ENCODE results near the gene HEMK1. TPM values are rescaled to one million over a fixed set of nuclear protein-coding genes. Genes with fewer than 3 reads are reported as not detected.
A peak's percentile ranks its signal among the peaks of the same experiment; 100 is the strongest.

Gene HEMK1, protein sequence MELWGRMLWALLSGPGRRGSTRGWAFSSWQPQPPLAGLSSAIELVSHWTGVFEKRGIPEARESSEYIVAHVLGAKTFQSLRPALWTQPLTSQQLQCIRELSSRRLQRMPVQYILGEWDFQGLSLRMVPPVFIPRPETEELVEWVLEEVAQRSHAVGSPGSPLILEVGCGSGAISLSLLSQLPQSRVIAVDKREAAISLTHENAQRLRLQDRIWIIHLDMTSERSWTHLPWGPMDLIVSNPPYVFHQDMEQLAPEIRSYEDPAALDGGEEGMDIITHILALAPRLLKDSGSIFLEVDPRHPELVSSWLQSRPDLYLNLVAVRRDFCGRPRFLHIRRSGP
- total RNA-seq, result 100 to 1,000 TPM in 1 of 2 experiments, 10 to 100 TPM in 1; 97.4 to 102 TPM

DNA sequence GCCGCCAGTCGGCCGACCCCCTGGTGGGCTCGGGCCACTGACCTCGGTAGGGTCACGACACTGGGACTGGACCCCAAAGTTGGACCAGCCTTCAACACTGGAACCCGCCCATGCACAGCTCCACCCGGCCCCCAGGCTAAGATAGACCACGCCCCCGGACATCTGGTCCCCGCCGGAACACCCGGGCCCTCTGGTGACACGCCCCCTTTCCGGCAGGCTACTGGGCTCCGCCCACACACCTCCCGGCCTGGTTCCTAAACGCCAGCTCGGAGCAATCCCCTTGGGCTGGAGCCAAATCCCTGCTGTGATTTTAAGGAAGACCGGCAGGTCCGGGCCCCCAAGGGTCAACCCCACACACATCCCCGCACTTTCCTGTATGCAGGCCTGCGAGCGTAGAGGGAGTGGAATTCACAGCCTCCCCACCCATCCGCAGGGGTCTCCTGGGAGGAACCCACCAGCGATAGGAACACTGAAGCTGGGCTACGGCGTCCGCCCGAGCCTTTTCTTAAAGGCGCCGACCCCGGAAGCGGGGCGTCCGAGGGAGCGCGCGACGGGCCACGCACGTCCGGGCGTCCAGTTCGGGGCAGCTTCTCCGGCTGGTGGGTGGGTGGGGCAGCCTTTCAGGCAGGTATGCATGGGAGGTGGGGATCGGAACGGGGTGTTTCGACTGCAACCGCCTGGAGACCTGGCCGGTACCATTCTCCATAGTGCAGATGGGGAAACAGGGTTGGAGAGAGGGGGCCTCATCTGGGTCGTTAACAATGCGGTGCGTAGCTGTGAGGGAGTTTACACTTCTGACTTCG lies at the start of gene HEMK1:
Gene HEMK1 (plus strand): TSS at position 576 of the 803 bp plus-strand sequence. CDS start 1,583 bp downstream, outside the sequence.
- H3K36me3 Mint-ChIP-seq, result peaks cover 42% of the 10 kb centered on the region
- DNase-seq, result peak; percentile 94
- H3K4me3 Mint-ChIP-seq, result peak within 1 kb of the TSS; percentile 96
- H3K9me3 Mint-ChIP-seq, result no peaks in the 10 kb centered on the region
- ATAC-seq (ENCODE audit: low read depth), result peak; percentile 27
- POLR2A ChIA-PET, result interaction anchor here (0.6 to 26.1 kb wide), 23 partner anchors 8 to 1105 kb away, joined by 3 to 3572 read pairs (median 7); partner anchors contain the start of genes CISH, CYB561D2, MANF and MAPKAPK3
- H3K27ac Mint-ChIP-seq, result peak within 1 kb of the TSS; percentile 99
- H3K4me1 Mint-ChIP-seq, result peaks cover 59% of the 10 kb centered on the region
- no peaks in the 10 kb centered on the region for H3K27me3 Mint-ChIP-seq

DNA sequence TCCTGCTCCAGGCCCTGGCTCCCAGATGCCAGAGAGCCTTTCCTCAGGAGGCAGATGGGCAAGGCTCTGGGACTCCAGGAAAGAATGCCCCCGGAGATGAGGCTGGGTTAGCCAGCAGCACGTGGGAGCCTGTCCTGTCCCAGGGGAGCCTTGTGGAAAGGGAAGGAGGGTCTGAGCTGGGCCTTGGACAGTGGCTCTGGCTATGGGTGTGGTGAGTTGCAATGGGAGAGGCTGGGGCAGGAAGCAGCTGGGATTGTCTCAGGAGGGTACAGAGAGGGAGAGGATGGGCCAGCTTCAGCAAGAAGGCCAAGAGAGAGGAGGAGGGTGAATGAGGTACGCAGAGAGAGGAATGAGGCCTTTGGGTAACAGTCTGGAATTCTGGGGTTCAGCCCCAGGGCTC lies 48.5 kb upstream of the HEMK1 start:
- ATAC-seq (ENCODE audit: low read depth) (no peak), DNase-seq (no peak)
- Mint-ChIP-seq H3K9me3 (no peaks in the 10 kb centered on the region), H3K27ac (peak overlapping the region; percentile 17), H3K4me3 (no peak overlapping the region), H3K4me1 (peaks cover 9% of the 10 kb centered on the region), H3K36me3 (no peaks in the 10 kb centered on the region), H3K27me3 (peaks cover 4% of the 10 kb centered on the region)
- POLR2A ChIA-PET, result no interaction called here

DNA sequence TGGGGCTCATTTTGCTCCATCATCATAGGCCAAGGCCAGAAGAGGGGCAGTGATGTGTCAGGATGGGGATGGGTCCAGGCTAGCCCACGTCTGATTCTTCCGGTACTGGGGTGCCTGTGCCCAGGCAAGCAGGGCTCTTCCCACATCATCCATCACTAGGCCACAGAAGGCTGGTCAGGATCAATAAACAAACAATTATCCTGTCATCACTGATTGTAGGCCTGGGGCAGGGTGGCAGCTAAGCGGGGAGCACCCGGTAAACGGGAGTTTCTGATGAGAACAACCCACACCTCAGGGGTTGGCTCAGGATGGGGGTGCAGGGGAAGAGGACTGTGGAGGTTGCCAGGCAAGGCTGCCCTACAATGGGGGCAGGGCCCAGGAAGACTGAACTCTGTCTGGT lies 47.8 kb upstream of the HEMK1 start:
- POLR2A ChIA-PET, result no interaction called here
- Mint-ChIP-seq H3K9me3 (no peaks in the 10 kb centered on the region), H3K27me3 (peaks cover 1% of the 10 kb centered on the region), H3K4me3 (no peak overlapping the region), H3K36me3 (no peaks in the 10 kb centered on the region), H3K4me1 (peaks cover 10% of the 10 kb centered on the region), H3K27ac (no peak overlapping the region)
- ATAC-seq (ENCODE audit: low read depth), result no peak
- DNase-seq, result no peak

DNA sequence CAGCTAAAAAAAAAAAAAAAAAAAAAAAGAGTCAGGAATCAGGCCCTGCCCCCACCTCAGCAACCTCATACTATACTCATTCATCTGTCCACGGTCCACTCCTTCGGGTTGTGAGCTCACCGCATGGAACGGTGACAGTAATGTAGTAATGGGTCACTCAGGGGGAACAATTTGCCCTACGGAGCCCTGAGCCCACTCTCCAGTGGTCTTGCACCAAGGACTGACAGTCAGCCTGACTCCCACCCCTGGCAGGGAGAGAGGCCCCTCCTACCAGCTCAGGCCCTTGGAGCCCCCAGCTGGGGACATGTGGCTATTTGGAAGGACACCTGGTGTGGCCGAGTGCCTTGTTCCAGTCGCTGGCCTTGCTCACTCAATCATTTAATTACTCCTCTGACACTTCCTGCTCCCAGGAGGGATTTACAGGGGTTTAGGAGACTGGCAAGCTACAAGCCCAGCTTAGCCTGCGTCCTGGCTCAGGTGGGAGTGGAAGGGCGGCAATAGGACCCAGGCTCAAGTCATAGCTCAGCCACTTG lies 46.0 kb upstream of the HEMK1 start:
- Mint-ChIP-seq H3K4me3 (no peak overlapping the region), H3K9me3 (no peaks in the 10 kb centered on the region), H3K27me3 (no peaks in the 10 kb centered on the region), H3K27ac (no peak overlapping the region), H3K36me3 (no peaks in the 10 kb centered on the region), H3K4me1 (peaks cover 10% of the 10 kb centered on the region)
- ATAC-seq (ENCODE audit: low read depth) (no peak), DNase-seq (no peak)
- POLR2A ChIA-PET, result no interaction called here

DNA sequence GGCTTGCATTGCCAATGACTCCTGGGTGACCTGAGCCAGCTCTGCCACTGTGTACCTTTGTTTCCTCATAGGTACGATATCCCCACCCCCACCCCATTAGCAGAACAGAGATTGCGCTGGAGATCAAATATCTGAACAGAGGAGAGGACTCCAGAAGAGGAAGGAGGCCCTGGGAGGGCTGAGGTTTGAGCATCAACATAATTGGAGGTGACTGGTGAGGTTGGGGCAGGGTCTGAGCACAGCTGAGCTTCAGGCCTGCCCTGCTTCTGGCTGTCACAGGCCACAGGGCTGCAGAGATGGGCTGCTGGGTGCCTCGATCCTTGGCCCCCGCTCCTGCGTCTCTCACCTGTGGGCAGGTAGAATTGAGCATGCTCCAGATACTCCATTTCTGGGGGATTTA lies 44.6 kb upstream of the HEMK1 start:
- no peak overlapping the region for H3K4me3 Mint-ChIP-seq
- peaks cover 6% of the 10 kb centered on the region for H3K4me1 Mint-ChIP-seq
- H3K27ac Mint-ChIP-seq, result no peak overlapping the region
- H3K36me3 Mint-ChIP-seq, result no peaks in the 10 kb centered on the region
- POLR2A ChIA-PET, result no interaction called here
- DNase-seq (no peak), ATAC-seq (ENCODE audit: low read depth) (no peak)
- no peaks in the 10 kb centered on the region for H3K9me3 Mint-ChIP-seq
- H3K27me3 Mint-ChIP-seq, result peaks cover 4% of the 10 kb centered on the region

DNA sequence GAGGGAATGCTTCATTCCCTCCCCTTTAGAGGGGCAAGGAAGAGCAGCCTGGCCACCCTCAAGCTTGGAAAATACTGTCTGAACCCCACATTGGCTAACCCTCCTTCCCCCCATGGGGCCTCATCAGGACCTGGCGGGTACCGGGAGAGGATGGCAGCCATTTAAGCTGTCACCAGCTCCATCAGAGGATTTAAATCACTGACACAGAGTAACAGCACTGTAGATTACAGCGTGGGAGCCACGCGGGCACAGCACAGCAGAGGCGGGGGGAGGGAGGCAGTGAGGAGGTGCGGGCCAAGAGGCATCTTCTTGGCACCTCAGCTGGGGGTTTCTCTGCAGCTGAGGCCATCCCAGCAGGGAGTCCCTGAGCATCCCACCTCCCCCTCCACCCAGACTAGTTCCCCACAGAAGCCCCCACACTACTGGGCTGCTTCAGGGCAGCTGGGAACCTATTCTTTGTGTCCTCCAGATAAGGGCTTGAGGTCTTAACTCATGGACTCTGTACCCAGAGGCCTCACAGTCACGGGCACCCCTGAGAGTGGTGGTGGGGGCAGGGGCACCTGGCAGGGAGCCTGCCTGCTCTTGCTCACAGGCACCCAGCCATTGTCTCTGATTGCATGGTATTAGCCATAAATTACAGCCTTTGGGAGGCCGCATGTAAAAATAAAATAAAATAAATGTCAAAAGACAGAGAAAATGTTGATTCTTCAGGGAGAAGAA lies 44.0 kb upstream of the HEMK1 start:
- peaks cover 6% of the 10 kb centered on the region for H3K4me1 Mint-ChIP-seq
- peaks cover 8% of the 10 kb centered on the region for H3K27me3 Mint-ChIP-seq
- no peak for ATAC-seq (ENCODE audit: low read depth)
- no peaks in the 10 kb centered on the region for H3K36me3 Mint-ChIP-seq
- POLR2A ChIA-PET, result no interaction called here
- H3K27ac Mint-ChIP-seq, result no peak overlapping the region
- H3K9me3 Mint-ChIP-seq, result no peaks in the 10 kb centered on the region
- H3K4me3 Mint-ChIP-seq, result no peak overlapping the region
- DNase-seq, result no peak

DNA sequence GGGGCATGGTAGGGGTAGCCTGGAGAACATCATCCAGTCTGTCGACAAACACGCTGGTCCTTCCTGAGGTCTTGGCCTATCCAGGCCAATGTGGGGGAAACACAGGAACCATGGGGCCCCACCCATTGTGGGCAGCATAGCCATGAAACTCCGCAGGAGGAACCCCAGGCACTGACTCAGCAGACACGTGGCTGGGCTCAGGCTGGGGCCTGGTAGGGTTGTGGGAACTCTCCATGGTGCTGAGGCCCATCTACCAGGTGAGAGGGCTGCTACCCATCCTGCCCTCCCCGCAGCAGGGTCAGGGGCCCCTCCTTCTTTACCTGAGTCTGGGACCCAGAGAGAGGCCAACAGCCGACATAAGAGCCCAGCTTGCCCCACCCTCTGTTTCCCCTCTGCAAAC lies 43.3 kb upstream of the HEMK1 start:
- H3K9me3 Mint-ChIP-seq, result no peaks in the 10 kb centered on the region
- DNase-seq (peak; percentile 76), ATAC-seq (ENCODE audit: low read depth) (peak; percentile 94)
- POLR2A ChIA-PET, result no interaction called here
- no peaks in the 10 kb centered on the region for H3K36me3 Mint-ChIP-seq
- H3K27me3 Mint-ChIP-seq, result peaks cover 12% of the 10 kb centered on the region
- no peak overlapping the region for H3K4me3 Mint-ChIP-seq
- H3K27ac Mint-ChIP-seq, result no peak overlapping the region
- H3K4me1 Mint-ChIP-seq, result peaks cover 6% of the 10 kb centered on the region

DNA sequence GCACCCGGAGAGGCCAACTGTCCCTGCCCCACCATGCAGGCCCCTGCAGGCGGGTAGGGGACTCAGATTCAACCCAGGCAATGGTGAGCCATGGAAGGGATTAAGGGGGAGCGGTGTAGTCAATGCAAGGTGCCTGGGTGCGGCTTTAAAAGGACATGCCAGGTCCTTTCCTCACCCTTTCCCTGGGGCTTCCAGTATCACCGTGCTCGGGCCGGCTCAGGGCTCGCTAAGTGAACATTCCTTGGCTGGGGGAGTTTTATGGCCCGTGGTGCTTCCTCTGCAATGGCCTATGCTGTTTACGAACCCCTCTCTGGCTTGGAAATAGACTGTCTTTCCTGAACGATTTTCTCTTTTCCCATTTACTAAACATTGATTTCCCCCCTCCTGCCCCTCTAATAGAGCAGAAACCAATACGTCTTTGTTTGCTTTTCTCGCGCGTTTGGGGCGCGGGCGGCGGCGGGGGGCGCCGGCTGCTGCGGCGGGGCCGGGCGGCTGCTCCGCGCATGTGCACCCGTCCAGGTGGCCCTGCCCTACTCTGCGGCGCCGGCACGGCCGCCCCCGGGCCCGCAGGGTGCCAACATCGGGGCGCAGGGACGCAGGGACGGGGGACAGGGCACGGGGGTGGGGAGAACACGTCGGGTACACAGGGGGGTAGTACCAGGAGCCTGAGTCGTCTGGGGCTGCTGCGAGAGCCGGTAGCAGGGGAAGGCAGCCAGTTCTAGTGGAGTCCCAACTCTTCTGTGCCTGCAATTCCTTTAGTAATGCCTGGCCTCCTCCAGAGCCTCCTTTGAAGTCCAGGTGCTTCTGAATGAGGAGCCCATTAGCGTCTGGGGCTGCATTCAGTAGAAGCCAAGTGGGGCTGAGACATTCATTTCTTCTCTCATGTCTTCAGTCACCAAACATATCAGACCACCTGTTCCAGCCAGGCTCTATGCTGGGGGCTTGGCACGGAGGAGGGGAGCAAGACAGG lies 39.0 kb upstream of the HEMK1 start:
- POLR2A ChIA-PET, result no interaction called here
- Mint-ChIP-seq H3K9me3 (no peaks in the 10 kb centered on the region), H3K4me3 (no peak overlapping the region), H3K4me1 (peaks cover 6% of the 10 kb centered on the region), H3K27ac (no peak overlapping the region), H3K36me3 (no peaks in the 10 kb centered on the region), H3K27me3 (peaks cover 32% of the 10 kb centered on the region)
- ATAC-seq (ENCODE audit: low read depth), result no peak
- DNase-seq, result no peak

DNA sequence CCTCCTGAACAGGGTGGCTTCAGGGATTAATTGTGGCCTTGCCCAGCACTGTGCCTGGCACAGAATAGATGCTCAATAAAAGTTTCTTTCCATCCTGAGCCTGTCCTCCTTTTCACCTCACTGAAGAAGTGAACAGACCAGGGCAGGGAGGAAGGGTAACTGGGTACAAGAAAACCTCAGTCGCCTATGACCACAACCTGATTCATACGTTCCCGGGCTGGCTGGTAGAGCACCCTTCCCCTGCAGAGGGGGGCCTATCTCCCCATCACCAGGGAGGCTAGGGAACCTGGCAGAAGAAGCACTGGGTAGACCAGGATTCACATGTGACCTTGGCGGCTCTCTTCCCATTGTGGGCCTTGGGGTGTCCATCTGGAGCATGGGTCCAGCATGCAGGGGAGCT lies 38.1 kb upstream of the HEMK1 start:
- peaks cover 1% of the 10 kb centered on the region for H3K4me1 Mint-ChIP-seq
- DNase-seq (no peak), ATAC-seq (ENCODE audit: low read depth) (no peak)
- H3K27me3 Mint-ChIP-seq, result peaks cover 32% of the 10 kb centered on the region
- H3K9me3 Mint-ChIP-seq, result no peaks in the 10 kb centered on the region
- no peaks in the 10 kb centered on the region for H3K36me3 Mint-ChIP-seq
- H3K27ac Mint-ChIP-seq, result no peak overlapping the region
- POLR2A ChIA-PET, result no interaction called here
- H3K4me3 Mint-ChIP-seq, result no peak overlapping the region

DNA sequence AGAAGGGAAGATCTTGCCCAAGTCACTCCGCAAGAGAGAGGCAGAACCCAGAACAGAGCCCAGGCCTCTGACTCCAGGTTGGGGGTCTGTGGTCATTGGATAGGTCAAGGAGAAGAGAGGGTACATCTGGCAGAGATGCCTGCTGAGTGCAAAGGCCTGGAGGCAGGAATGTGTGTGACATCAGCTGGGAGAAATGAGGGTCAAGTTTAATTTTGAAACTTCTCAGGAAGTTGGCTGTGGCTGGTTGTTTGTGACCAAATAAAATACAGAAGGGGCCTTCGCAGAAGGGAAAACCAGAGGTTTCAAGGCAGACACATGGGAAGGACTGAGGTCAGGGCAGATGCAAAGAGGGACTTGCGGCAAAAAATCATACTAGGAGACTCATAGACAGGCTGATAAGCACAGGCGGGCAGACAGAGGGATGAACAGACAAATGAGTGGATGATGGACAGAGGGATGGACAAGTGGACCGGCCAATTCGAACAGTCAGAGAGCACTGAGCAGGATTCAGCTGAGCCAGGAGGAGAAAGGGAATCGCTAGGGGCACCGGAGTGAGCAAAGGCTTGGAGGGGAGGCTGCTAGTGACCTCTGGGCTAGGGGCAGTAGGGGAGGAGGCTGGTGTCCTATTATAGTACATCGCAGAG lies 37.1 kb upstream of the HEMK1 start:
- ATAC-seq (ENCODE audit: low read depth) (no peak), DNase-seq (no peak)
- POLR2A ChIA-PET, result no interaction called here
- no peak overlapping the region for H3K27ac Mint-ChIP-seq
- H3K36me3 Mint-ChIP-seq, result no peaks in the 10 kb centered on the region
- H3K9me3 Mint-ChIP-seq, result no peaks in the 10 kb centered on the region
- H3K27me3 Mint-ChIP-seq, result peaks cover 35% of the 10 kb centered on the region
- H3K4me3 Mint-ChIP-seq, result no peak overlapping the region
- no peaks in the 10 kb centered on the region for H3K4me1 Mint-ChIP-seq

DNA sequence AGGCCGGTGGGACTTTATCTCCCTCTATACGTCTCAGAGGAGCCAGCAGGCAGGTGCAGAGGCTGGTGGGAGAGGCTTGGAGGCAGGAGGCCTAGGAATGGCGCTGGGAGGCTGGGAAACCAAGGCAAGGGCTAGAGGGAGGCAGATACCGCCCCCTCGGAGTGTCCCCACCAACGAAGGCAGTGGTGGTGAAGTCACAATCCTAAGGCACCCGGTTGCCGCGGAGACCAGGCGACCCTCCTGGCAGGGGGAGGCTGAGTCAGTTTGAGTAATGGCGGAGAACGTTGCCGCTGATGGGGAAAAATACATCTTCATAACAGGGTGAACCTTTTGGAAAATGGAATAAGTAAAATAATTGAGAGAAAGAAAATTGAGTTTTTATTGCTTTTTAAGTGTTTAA lies 36.0 kb upstream of the HEMK1 start:
- no peaks in the 10 kb centered on the region for H3K9me3 Mint-ChIP-seq
- no peaks in the 10 kb centered on the region for H3K4me1 Mint-ChIP-seq
- peaks cover 42% of the 10 kb centered on the region for H3K27me3 Mint-ChIP-seq
- DNase-seq, result no peak
- H3K4me3 Mint-ChIP-seq, result no peak overlapping the region
- no peaks in the 10 kb centered on the region for H3K36me3 Mint-ChIP-seq
- no peak for ATAC-seq (ENCODE audit: low read depth)
- no peak overlapping the region for H3K27ac Mint-ChIP-seq
- POLR2A ChIA-PET, result no interaction called here

DNA sequence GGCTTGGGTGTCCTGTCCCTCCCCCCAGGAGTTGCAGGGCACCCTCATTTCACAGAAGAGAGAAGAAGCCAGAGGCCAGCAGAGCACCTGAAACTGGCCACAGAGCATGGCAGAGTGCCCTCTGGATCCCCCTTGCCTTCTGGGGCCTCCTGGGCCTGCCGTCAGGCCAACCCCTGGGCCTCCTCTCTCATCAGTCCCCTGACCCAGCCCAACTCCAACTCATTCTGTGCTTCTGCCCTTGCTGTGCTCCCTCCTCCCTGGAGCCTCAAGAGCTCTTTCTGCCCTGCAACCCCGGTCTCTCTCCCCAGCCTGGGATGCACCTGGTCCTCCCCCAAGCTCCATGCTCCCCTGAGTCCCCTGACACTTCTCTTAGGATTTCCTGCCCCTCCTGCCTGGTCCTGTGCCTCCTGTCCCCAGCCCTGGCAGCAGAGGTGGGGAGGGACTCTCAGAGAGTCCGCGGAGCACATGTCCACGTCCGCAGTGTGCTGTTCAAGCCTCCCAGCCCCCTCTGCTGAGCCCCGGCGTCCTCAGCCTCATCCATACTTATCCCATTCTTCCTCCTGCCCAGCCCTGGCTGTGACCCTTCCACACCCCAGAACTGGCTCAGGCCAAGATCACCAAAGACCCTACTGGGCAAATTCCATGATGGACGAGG lies 35.4 kb upstream of the HEMK1 start:
- no peak overlapping the region for H3K4me3 Mint-ChIP-seq
- H3K36me3 Mint-ChIP-seq, result no peaks in the 10 kb centered on the region
- POLR2A ChIA-PET, result no interaction called here
- H3K9me3 Mint-ChIP-seq, result no peaks in the 10 kb centered on the region
- no peaks in the 10 kb centered on the region for H3K4me1 Mint-ChIP-seq
- no peak overlapping the region for H3K27ac Mint-ChIP-seq
- peaks cover 47% of the 10 kb centered on the region for H3K27me3 Mint-ChIP-seq
- ATAC-seq (ENCODE audit: low read depth) (no peak), DNase-seq (no peak)
